Fibroblast of lung (primary cell): ENCODE data around the gene SLC35F3.

Experiments
- CTCF ChIP-seq, 2 donors: IDR thresholded peaks in 1 of 2; conservative IDR thresholded peaks in 1 of 2; 1 replicate in 1 of 2; 2 replicates in 1 of 2; pipeline ENCODE4 v1.5.1; 2011 to 2012; ENCODE audit warnings: low read length in 2 of 2, control low read depth in 1 of 2, inconsistent platforms in 1 of 2, low read depth in 1 of 2, mild to moderate bottlenecking in 1 of 2
- EZH2 ChIP-seq: IDR thresholded peaks from 2 replicates; pipeline ENCODE4 v1.5.1; 2012; ENCODE audit warnings: low read length, control low read depth, mild to moderate bottlenecking; ENCODE audit errors: missing control alignments

- no peak for TF ChIP-seq CTCF (conservative IDR thresholded peaks at IDR 0.05 in 1 of 2, IDR thresholded peaks at IDR 0.05 in 1 of 2; ENCODE audit: low read depth in 1 of 2, low read length in 2 of 2)
- no peak for TF ChIP-seq EZH2
These were observed 236.5 kb downstream of the SLC35F3 start for GRCh38 chr1:234141006-234141405.
